NCI-H510A treated with DMSO at 0.1 percent for 48 hours (cell line): Measurements from ENCODE around the gene SF1.

Experiments used
- DNase-seq: peaks from one replicate; lab custom pipeline; 2025; lab: John Stamatoyannopoulos, UW

SF1 gene

DNA sequence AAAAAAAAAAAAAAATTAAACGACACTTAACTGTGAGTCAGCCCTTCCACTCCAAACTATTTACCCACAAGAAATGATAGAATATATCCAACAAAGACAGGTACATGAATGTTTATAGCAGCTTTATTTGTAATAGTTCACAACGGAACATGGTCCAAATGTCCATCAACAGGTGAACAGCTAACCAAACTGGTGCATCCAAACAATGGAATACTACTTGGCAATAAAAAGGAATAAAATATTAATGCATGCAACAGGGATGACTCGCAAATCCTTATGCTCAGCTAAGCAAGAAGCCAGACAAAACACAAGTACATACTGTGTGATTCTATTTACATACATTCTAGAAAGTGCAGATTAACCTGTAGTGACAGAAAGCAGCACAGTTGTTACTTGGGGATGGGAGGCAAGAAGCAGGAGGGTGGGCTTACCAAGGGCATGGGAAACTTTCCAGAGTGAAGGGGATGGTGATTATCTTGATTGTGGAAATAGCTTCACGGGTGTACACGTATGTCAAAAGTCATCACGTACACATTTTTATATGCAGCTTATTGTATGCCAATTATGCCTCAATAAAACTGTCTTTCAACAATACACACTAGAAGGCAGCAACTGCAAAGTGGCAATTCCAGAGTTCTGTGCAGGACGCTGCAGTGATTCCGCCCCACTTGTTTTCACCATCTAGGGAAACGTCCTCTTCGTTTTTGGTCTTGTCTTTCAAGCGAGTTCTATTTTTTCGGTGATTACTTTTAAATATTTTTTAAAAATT lies 6.7 kb upstream of the SF1 start:
- DNase-seq = no peak

DNA sequence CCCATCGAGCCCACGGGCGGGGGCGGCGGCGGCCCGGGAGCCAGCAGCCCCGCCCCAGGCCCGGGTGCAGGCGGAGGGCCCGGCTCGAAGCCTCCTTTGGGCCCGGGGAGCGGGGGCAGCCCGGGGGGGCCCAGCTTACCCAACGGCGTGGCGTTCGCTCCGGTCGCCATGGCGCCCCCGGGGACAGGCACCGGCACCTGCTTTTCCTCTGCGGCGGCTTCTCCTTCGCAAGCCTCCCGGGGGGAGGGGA lies 194 bp downstream of the SF1 start:
- DNase-seq = no peak

DNA sequence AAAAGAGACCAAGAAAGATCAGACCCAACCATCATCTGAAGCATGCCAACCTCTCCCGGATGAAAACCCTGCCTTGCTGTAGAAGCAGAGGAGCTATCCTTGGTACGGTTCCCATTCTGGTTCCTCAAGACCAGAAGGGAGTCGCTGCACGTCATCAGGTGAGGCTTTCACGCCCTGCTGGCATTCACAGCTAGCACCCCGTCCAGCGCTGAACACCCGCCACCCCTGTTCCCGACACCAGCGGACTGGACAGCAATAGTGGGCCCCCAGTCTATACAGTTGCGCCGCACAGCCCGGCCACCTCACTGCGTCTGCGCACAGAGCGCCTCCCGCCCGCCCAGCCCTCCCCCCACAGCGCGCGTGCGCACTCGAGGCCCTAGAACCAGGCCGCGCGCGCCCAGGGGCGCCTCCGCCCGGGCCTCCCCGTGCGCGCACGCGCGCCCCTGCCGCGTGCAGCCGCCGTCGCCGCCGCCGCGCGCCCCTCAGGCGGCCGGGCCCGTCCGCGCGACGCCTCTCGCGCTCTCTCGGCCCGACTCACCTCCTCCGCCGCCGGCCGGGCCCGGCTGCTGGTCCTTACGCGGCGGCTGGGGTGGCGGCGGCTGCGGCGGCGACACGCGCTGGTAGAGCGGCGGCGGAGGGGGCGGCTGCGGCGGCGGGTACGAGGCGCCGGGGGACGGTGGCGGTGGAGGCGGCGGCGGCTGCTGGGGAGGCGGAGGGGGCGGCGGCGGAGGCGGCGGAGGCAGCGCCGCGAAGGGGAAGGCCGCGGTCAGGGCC lies 706 bp downstream of the SF1 start:
- peak; percentile 44 for DNase-seq

DNA sequence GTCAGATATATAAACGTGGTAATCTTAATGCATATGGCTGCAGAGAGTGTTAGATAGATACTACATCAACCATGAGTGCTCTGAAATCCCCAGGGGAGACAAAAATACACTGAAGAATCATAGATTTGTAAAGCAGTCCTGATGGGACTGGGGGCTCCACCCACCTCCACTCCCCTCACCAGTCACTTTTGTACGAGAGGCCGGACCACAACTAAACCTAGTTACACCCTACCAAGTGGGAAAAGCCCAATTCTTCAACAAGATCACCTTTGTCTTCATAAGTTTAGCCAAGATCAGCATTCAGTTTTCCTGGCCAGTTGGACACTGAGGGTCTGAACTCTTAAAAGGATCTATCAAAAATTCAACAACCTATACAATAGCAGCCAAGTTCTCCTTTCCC lies 1.5 kb downstream of the SF1 start:
- no peak for DNase-seq

DNA sequence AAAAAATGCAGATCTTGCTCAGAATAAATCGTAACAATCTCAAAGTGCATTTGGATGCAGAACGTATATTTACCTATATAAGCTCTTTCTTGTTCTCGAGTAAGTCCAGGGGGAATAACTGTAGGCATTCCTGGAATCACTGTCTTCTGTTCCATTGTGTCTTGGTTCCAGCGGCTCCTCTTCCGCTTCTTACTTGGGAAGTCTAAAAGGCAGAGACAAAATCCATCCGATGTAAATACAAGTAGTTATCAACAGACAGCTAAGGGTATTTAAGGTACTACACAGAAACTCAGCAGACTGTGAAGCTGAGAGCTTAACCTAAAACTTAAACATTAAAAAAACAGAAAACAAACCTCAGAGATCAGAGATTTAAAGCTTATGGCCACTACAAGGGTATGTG lies 1.9 kb downstream of the SF1 start:
- no peak for DNase-seq

DNA sequence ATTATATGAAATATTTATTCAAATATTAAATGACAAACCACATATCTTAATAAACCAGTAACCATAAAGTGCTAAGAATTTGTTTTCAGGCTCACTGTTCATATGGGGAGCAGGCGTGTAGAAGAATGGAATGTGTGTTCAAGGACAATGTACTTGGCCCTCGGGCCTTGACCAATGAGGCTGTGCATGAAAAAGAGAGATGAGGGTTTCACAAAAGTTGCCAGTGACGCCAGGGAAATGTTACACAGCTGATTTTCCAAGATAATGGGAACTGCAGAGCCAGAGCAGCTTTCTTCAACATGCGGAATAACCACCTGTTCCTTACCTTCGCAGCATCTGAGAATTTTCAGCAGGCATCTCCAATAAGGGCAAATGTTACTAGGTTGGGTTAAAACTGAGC lies 4.2 kb downstream of the SF1 start:
- no peak for DNase-seq

DNA sequence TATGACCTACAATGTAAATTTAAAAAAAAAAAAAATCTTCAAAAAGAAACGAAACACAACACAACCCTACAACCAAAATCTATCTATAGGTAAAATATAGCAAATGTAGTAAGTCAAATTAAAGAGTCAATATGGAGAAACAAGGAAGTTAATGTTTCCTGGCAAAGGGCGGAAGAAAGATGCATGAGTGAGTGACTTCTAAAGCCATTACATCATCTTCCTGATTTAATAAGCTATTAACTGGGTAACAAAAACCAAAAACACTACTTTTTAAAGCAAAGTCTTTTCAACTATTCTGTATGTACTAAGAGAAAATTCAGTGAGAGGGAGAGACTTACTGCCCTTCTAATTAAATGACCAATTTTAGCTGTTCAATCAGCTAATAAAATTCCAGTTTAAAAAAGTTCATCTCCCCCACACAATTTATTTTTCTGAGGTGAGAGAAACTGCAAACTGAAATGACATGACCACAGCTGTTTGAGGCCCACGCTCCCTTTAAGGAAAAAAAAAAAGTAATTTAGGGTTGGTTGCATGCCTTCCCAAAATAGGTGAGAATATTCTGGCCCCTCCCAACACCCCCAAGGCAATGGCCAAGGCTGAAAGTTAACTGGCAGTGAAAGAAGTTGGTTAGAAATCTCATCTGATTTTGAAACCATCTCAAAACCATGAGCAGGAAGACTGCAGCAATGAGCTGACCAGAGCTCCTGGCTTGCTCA lies 5.9 kb downstream of the SF1 start:
- no peak for DNase-seq

DNA sequence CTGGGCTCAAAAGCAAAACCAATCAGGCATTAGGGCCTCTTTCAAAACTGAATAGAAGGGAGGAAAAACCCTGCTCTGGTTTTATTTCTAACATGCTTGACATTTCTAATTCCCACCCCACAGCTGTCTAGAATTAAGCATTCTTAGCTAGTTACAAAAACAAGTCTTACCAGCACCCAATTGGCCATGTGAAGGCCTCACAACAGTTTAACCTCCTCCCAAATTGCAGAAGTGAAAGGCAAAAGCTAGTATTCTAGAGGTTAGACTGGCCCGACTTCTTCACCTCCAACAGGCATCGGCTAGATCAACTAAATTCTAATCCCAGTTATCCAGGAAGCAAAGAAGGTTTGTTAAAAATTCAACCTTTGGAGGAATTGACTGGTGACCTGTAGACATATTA lies 6.5 kb downstream of the SF1 start:
- no peak for DNase-seq

DNA sequence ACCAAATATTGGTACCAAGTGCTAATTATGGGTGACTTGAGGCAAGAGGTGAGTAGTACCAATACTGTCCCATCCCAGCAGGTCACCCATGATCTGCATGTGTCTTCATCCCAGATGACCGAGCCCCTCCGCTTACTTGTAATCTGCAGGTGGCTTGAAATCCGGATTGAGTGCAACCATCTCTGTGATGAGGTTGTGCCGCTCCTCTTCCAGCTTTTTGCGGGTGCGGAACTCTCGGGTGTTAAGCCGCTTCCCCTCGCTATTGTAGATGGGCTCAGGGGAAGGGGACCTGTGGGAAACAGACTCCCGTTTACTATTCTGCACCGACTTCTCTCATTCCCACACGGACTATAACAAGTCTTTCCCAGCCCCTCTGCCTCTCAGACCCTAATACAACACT lies 8.2 kb downstream of the SF1 start:
- no peak for DNase-seq

DNA sequence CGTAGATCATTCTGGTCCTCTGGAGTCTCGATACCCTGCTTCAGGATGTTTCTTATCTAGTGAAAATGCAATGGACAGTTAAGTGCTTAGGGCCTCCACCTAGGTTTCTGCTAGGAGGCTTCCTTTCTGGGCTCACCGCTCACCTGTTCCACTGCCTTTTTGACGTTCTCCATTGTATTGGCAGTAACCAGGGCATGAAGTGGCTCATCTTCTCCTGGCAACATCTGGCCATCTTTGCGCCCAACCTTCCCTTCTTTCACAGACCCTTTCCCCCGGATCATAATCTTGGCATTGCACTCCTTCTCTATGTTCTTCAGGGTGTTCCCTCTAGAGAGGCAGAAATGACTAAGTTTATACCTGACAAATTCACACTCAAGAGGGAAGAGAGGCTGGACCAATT lies 9.1 kb downstream of the SF1 start:
- no peak for DNase-seq

DNA sequence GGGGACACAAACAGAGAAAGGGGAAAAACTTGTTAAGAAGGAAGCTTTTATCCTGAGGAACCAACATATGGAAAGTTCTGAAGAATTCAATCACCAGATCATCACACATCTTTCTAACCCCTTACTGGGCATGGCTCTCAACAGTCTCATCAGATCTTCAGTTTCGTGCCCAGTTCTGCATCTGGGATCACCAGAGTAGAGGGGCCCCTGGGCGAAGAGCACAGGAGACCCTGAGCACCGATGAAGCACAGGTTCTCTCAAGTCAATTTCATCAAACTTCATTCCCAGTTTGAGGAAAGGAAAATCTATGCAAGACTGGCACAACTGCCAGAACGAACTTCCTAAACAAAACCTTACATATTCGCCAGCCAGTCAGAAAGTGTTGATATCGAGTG lies 10.0 kb downstream of the SF1 start:
- DNase-seq = no peak

DNA sequence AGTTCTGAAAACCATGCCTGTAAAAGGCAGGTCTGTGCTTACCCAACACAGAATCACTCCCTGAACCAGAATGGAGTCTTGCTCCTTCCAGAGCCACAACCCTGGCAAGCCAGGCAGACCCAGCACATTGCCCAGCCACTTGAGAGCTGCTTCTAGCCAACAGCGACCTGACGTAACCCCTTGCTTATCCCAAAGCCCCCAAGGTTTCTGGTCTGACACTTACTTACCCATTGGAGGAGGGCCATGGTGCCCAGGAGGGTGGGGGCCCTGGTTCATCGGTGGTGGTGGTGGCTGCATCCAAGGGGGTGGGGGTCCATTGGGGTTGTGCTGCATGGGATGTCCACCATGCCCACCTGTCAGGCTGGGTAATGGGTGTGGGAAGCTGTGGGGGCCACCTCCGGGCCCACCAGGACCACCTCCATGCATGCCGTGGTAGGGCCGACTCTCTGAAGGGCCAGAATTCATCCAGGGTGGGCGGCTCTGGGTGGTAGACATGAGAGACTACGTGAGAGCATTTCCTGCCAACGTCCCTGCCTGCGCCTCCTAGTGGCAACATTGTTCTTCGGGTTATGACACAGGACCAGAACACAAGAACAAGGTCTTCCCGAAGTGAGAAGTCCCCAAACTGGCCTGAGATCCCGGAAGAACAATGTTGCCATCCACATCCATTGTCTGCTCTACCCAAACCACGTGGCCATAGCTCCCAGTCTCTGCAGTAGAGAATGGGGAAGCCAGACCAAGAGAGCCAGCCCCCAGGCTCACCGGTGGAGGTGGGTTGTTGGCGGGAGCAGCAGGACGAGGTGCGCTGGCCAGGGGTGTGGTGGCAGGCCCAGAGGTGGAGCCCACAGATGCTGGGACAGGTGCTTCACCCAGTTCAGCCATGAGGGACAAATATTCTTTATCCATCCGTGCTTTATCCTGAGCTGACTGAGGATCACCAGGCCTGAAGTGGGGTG lies 10.7 kb downstream of the SF1 start:
- DNase-seq = peak; percentile 55

DNA sequence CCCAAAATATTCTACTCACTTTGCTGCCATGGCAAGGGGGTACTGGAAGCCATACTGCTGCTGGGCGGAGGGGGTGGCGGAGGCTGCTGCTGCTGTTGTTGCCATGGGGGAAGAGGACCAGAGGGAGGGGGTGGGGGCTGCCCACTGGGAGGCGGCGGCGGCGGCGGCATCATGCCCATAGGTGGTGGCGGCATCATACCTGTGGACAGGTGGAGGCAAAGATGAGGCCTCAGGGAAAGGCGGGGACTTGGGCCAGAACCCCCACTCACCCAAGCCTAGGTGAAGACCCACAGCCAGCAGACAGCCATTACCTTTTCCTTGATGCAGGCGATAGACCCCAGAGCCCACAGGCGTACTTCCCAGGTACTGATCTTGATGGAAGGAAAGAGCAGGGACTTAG lies 11.5 kb downstream of the SF1 start:
- DNase-seq = no peak

DNA sequence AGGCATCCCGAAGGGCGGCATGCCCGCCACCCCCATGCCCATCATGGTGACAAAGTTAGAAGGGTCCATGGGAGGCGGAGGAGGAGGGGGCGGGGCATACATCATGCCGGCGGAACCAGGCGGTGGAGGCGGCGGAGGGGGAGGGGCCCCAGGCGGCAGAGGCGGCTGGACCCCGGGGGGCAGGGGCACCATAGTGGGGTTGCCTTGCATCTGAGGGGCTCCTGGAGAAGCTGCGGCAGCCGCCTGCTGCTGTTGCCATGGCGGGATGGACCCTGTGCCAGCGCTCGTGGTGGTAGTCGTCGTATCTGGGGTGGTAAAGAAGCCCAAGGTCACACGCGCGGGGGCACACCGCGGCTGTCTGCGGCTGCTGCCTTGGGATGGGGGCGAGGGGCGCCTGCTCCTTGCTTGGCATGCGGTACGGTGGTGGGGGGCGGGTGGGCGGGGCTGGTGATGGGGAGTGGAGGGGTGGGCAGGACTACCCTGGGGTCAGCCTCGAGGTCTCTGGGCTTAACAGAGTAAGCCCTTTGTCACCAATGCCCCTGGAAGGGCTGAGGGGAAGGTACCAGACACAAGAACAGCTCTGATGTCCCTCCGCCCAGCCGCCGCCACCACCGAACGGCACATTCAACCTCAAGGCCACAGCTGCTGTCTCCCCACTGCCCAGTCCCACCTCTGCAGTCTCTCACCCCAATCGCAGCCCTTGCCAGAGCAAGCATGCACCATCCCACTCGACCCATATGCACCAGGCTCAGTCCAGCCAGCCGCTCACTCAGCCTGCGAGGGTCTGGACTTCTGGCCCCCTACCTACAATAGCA lies 12.3 kb downstream of the SF1 start:
- no peak for DNase-seq

DNA sequence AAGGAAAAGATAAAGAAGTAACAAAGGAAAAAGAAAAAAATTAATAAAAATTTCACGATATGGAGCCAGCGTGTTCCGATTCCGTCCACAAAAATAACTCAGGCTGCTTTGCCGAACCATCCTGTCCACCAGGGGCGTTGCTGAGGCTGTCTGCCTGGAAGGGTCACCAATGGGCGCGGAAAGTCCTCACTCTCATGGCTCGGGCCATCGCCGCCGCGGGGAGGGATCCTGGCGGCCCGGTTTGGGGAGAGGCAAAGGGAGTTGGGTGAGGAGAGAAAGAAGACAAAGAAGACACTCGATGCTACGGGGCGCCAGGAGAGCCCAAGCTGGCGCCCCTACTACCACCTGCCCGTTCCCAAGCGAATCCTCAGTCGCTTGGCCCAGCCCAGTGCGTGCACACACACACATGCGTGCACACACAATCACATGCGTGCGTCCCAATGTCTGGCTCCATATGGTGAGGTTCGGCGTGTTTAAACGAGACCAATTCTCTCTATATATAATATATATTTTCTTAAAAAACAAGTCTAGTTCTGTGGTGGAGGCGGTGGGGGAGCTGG lies 13.0 kb downstream of the SF1 start:
- no peak for DNase-seq

DNA sequence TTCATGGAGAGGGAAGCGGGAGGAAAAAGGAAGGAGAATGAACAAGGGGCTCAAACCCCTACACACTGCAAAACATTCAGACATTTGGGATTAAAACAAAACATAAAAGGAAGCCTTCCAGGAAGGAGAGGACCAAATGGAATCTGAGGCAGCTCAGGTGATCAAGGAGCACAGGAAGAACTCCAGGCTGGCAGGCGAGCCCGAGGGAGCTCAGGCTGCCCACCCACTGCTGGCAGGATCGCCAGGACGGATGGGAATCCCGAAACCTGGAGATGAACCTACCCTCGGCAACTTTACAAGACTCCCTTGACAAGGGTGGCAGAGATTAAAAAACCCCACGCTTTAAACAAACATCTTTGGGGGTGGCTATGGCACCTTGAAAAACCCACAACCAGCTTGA lies 13.6 kb downstream of the SF1 start:
- no peak for DNase-seq

DNA sequence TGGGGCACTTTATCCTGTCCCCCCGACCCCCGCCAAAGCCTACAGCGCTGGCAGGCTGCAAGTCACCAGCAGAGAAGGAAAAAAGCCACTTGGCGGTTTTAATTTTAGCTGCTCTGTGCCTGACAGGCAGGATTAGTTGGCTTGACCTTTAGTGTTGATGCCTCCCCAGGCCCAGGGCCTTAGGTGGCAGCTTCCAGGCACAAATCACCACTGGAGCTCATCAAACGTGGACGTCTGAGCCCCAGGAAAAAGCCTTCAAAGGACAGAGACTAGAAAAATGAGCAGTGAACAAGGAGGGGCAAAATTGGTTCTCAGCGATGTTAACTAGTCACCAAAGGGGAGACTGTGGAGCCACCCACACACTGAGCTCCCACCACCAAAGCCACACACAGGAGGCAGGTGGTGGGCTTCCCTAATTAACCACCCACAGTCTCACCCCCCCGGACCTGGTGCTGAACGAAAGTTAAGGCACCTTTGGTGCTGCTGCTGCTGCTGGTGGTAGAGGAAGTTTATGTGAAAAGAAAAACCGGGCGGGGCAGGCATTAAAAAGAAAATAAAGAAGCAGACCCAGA lies 14.2 kb downstream of the SF1 start:
- no peak for DNase-seq

DNA sequence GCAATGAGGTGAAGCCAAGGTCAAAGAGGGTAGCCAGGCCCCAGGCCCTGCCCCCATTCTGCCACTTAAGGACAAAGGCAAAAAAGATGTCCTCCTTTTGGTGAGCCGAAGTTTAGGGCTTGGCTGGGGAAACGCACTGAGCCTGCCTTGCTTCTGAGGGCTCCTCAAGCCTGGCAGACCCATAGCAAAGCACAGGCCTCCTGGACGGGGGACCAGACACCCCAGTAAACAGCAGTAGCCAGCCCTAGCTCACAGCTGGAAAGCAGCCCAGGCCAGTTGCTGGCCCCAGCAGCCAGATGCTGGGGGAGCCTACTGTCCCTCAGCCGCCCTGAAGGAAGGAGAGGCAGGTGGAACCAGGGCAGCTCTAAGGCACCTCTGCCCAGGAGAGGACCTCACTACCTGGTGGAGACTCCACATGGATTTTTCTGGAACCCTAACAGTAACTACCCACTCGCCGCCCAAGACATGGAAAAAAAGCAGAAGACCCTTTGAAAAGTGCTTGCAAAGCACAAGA lies 14.8 kb downstream of the SF1 start:
- no peak for DNase-seq

DNA sequence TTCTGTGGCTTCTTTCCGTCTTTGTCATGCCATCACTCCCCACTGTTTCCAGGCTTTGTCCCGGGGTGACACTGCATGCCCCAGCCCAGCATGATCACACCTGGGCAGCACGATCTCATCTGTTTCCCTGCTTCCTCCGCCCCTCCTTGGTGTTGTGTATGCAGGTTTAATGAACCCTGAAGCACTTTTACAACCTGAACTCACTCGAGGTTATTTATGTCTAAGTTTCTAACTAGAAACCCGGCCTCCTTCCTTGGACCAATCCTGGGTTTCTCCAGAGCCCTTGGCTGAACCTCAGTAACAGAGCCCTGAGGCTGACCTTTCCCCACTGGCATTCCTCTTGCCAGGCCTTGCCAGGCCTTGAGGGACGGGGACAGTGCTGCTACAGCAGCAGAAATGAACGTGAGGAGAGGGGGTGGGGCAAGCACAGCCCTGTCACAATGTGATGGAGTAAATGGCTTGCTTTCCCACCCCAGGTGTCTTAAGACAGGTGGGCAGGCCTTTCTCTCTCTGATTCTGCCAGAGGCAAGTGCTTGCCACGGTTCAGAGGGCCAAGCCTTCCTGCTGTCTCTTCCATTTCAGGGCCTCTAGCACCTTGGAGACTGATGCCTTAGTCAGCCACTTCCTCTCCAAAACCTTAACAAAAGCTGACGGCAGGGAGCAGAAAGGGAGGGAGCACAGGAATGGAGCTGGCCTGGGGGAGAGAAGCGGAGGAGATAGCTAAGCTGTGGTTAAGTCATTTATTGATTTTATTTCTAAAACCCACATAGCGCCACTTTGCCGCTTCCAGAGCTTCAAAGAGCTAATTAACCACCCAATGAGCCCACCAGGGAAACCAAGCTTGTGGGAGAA lies 15.4 kb downstream of the SF1 start:
- no peak for DNase-seq

DNA sequence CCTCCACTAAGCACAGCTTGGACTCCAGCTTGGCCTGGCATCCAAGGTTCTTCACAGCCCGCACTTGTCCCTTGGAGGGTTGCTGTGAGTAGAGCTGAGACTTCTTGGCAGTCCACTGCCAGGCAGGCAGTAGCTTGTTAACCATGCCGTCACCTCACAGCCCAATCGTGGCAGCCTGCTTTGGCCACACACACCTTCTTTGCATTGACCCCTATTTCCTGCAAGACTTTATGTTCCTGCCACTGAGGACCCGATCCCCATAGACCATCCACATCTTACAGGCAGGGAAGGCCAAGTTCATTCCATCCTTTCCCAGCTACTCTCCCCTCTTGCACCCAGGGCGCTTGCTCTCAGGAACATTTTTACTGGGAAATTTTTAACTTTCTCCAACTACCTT lies 16.1 kb downstream of the SF1 start:
- no peak for DNase-seq
